Prostate gland (tissue), 2 donors: Measurements from ENCODE around the gene WDR18.

ENCODE experiments used
- CTCF ChIP-seq, 4 experiments: fragments of 200-600 bp in 2 of 4; fragments of 450-650 bp in 2 of 4; sonication (generic) in 2 of 4; IDR thresholded peaks; 1 replicate in 3 of 4; 2 replicates in 1 of 4; pipeline ENCODE4 v1.5.1; 2016 to 2019; ENCODE audit warnings: antibody characterized with exemption in 4 of 4, mild to moderate bottlenecking in 2 of 4, moderate library complexity in 2 of 4
- POLR2A ChIP-seq: fragments of 450-650 bp; IDR thresholded peaks from one replicate; pipeline ENCODE4 v1.6.1; 2016; ENCODE audit warnings: antibody characterized with exemption, mild to moderate bottlenecking
- POLR2AphosphoS5 ChIP-seq: sonication (generic); formaldehyde crosslinking; IDR thresholded peaks from one replicate; pipeline ENCODE4 v1.6.1; 2017; ENCODE audit warnings: antibody characterized with exemption

- TF ChIP-seq CTCF (IDR thresholded peaks at IDR 0.05), result no peak
- no peak for TF ChIP-seq POLR2AphosphoS5
- no peak for TF ChIP-seq POLR2A
These were observed 52.0 kb downstream of the WDR18 start for GRCh38 chr19:1035998-1036621.
